ENCODE results near the gene TC2N. TPM values are rescaled to one million over a fixed set of nuclear protein-coding genes. Genes with fewer than 3 reads are reported as not detected.

The TC2N gene
- total RNA-seq, 1 experiment from 2014 or later: 16.4 TPM

DNA sequence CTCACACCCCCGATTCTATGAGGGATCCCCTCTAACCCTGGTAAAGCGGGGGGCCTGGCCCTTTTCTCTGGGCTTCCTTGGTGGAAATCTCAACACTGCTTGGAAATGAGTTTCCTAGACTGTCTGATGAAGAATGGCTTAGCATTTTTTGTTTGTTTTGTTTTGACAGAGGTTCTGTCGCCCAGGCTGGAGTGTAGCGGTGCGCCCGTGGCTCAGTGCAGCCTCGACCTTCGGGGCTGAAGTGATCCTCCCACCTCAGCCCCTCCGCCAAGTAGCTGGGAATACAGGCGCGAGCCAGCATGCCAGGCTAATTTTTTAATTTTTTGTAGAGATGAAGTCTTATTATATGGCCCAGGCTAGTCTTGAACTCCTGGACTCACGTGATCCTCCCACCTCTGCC lies 30.3 kb downstream of the TC2N start:
- no peak overlapping the region; a peak in 1 of 7 replicates for H3K27ac Mint-ChIP-seq
- no peaks in the 10 kb centered on the region for H3K36me3 Mint-ChIP-seq (ENCODE audit: insufficient read depth in 1 of 3, low read depth in 3 of 3)
- Histone ChIP-seq H2BK5ac (ENCODE audit: insufficient read length, low read length) (no peak overlapping the region), H2AK5ac (ENCODE audit: insufficient read length, low read length) (no peak overlapping the region), H3K23ac (ENCODE audit: insufficient read length, low read depth, low read length) (no peak overlapping the region), H3K56ac (ENCODE audit: insufficient read length, low read depth, low read length) (no peak overlapping the region), H3K79me1 (ENCODE audit: insufficient read depth, low read depth, low read length, poor library complexity, severe bottlenecking) (no peaks in the 10 kb centered on the region), H3K14ac (ENCODE audit: insufficient read depth, low read length) (no peak overlapping the region), H2BK120ac (ENCODE audit: low read depth, low read length, poor library complexity, severe bottlenecking) (no peak overlapping the region), H3K9me3 (ENCODE audit: control insufficient read depth, low read depth, low read length) (no peaks in the 10 kb centered on the region), H2BK15ac (ENCODE audit: low read depth, low read length) (no peak overlapping the region), H2AFZ (ENCODE audit: low read length) (no peak overlapping the region), H4K91ac (ENCODE audit: insufficient read length, low read depth, low read length) (no peak overlapping the region), H3K27ac (ENCODE audit: insufficient read length, low read depth, low read length) (no peak overlapping the region), H3K4ac (ENCODE audit: low read depth, low read length) (no peak overlapping the region), H3K18ac (ENCODE audit: insufficient read length, low read depth, low read length) (no peak overlapping the region), H4K8ac (replicated peaks; ENCODE audit: insufficient read length, low read depth, low read length) (no peak overlapping the region), H2BK20ac (ENCODE audit: low read depth, low read length, poor library complexity, severe bottlenecking) (no peak overlapping the region), H3K4me1 (ENCODE audit: insufficient read depth, low read length) (no peaks in the 10 kb centered on the region), H4K5ac (ENCODE audit: insufficient read length, low read depth, low read length) (no peak overlapping the region), H3K79me2 (ENCODE audit: insufficient read depth, low read length) (no peaks in the 10 kb centered on the region; the same call in 1 of the 2 replicates), H4K20me1 (ENCODE audit: control insufficient read depth, insufficient read depth, insufficient read length) (no peaks in the 10 kb centered on the region), H3T11ph (ENCODE audit: low read length) (no peak overlapping the region), H3K9ac (ENCODE audit: extremely low read depth, insufficient read length, low read length) (no peak overlapping the region), H3K4me2 (ENCODE audit: insufficient read depth, insufficient read length, low read length) (peak overlapping the region; percentile 84), H2BK12ac (ENCODE audit: insufficient read length, low read depth, low read length) (no peak overlapping the region), H3K23me2 (ENCODE audit: insufficient read length, low read depth, low read length, poor library complexity, severe bottlenecking) (peaks cover 3% of the 10 kb centered on the region), H3K27me3 (ENCODE audit: insufficient read depth, low read length) (no peaks in the 10 kb centered on the region)
- H3K9me3 Mint-ChIP-seq: no peaks in the 10 kb centered on the region
- H3K27me3 Mint-ChIP-seq (ENCODE audit: low read depth): peaks cover 6% of the 10 kb centered on the region; the same call in 1 of the 2 replicates
- H3K4me3 Mint-ChIP-seq: peak overlapping the region; percentile 80 to 88
- DNase-seq: no peak
- WGBS (ENCODE audit: extremely low coverage, insufficient read length, low lambda C conversion rate): no CpG with 5 or more reads among the region's 12 CpGs
- TF ChIP-seq, protein P1, sequence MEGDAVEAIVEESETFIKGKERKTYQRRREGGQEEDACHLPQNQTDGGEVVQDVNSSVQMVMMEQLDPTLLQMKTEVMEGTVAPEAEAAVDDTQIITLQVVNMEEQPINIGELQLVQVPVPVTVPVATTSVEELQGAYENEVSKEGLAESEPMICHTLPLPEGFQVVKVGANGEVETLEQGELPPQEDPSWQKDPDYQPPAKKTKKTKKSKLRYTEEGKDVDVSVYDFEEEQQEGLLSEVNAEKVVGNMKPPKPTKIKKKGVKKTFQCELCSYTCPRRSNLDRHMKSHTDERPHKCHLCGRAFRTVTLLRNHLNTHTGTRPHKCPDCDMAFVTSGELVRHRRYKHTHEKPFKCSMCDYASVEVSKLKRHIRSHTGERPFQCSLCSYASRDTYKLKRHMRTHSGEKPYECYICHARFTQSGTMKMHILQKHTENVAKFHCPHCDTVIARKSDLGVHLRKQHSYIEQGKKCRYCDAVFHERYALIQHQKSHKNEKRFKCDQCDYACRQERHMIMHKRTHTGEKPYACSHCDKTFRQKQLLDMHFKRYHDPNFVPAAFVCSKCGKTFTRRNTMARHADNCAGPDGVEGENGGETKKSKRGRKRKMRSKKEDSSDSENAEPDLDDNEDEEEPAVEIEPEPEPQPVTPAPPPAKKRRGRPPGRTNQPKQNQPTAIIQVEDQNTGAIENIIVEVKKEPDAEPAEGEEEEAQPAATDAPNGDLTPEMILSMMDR (conservative IDR thresholded peaks at IDR 0.05): no peak
- H3K4me1 Mint-ChIP-seq: peaks cover 20 to 29% of the 10 kb centered on the region in 2 experiments
